DMS79 (cell line): ENCODE measurements around the gene EPHA2.

ENCODE experiments used
- DNase-seq: peaks from one replicate; lab custom pipeline; 2025; lab: John Stamatoyannopoulos, UW

Gene EPHA2

GRCh38 chr1:16149702-16150488 lies 6.0 kb downstream of the EPHA2 start:
- DNase-seq, result no peak

GRCh38 chr1:16149146-16149545 lies 6.7 kb downstream of the EPHA2 start:
- no peak for DNase-seq

- DNase-seq, result no peak
These were observed 7.4 kb downstream of the EPHA2 start for GRCh38 chr1:16148329-16149092.

GRCh38 chr1:16147156-16147926 lies 8.5 kb downstream of the EPHA2 start:
- no peak for DNase-seq

- DNase-seq, result no peak
These were observed 9.4 kb downstream of the EPHA2 start for GRCh38 chr1:16146279-16147155.

- DNase-seq, result no peak
These were observed 10.1 kb downstream of the EPHA2 start for GRCh38 chr1:16145662-16146278.

GRCh38 chr1:16145030-16145661 lies 10.7 kb downstream of the EPHA2 start:
- DNase-seq, result peak; percentile 38

GRCh38 chr1:16144325-16145029 lies 11.4 kb downstream of the EPHA2 start:
- no peak for DNase-seq

GRCh38 chr1:16143566-16144324 lies 12.1 kb downstream of the EPHA2 start:
- no peak for DNase-seq

GRCh38 chr1:16143005-16143565 lies 12.8 kb downstream of the EPHA2 start:
- DNase-seq, result no peak

- no peak for DNase-seq
These were observed 13.4 kb downstream of the EPHA2 start for GRCh38 chr1:16142383-16142995.

- no peak for DNase-seq
These were observed 14.1 kb downstream of the EPHA2 start for GRCh38 chr1:16141573-16142336.

- DNase-seq, result no peak
These were observed 15.7 kb downstream of the EPHA2 start for GRCh38 chr1:16140068-16140596.

GRCh38 chr1:16139473-16139962 lies 16.4 kb downstream of the EPHA2 start:
- no peak for DNase-seq

GRCh38 chr1:16138772-16139221 lies 17.1 kb downstream of the EPHA2 start:
- no peak for DNase-seq

- DNase-seq, result no peak
These were observed 17.9 kb downstream of the EPHA2 start for GRCh38 chr1:16137890-16138467.

- no peak for DNase-seq
These were observed 20.4 kb downstream of the EPHA2 start for GRCh38 chr1:16135501-16135900.
